Erythroblast (primary cell): ENCODE measurements around the gene NTPCR.

Experiments
- GATA1 ChIP-seq: IDR thresholded peaks from 2 replicates; pipeline ENCODE4 v1.6.1; 2011; ENCODE audit warnings: low read depth, mild to moderate bottlenecking, control low read depth, low read length, moderate library complexity
- POLR2A ChIP-seq: IDR thresholded peaks from 2 replicates; pipeline ENCODE4 v1.6.1; 2011; ENCODE audit warnings: mild to moderate bottlenecking, low read length

DNA sequence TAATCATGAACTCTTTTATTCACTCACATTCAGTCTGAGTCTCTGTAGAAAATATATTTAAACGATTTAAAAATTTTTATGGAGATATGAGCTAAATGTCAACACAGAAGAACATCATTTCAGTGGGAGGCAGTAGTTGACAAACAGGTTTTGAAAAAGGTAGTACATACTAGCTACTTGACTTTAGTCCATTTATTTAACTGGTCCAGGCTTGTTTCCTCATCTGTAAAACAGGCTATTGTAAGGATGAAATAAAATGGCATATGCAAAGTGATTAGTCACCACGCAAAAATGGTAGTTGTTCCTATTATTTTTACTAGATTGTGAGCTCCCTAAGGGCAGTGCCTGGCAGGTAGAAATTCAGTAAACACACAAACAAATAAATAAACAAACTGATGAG is 75.2 kb downstream of the NTPCR start:
- TF ChIP-seq POLR2A (no peak), GATA1 (no peak)
